SKM-1 treated with dmso at 0.1 percent for 144 hours (cell line): ENCODE measurements around the gene MPPED1.
A peak's percentile ranks its signal among the peaks of the same experiment; 100 is the strongest.

Source experiments
- DNase-seq: peaks from one replicate; lab custom pipeline; 2025; ENCODE audit not compliant: unreplicated experiment; lab: John Stamatoyannopoulos, UW

MPPED1 gene

DNA sequence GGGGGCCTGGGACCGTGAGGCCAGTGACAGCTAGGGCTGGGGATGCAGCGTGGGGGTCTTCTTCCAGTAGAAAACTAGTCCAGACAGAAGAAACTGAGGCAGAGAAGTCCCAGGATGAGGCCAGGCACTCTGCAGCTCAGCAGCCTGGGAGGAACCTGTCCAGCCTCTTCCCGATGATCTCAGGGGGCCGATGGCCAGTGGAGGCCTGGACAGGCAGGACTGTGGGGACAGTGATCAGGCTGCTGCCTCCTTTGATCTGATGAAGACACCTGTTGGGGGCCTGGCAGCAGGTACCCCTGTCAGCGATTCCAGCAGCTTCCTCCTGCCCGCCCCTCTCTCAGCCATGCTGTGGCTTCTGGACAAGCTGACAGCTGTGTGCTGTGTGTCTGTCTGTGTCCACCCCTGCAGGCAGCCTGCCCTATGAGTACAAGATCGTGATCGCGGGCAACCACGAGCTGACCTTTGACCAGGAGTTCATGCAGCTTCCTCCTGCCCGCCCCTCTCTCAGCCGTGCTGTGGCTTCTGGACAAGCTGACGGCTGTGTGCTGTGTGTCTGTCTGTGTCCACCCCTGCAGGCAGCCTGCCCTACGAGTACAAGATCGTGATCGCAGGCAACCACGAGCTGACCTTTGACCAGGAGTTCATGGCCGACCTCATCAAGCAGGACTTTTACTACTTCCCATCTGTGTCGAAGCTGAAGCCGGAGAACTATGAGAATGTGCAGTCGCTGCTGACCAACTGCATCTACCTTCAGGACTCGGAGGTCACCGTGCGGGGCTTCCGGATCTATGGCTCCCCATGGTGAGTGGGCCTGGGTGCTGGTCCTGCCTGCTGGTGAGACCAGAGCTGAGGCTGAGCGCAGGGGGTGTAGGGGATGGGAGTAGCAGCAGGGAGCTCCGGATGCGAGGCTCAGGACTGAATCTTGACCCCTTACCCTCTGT is 62.6 kb downstream of the MPPED1 start:
- no peak for DNase-seq

DNA sequence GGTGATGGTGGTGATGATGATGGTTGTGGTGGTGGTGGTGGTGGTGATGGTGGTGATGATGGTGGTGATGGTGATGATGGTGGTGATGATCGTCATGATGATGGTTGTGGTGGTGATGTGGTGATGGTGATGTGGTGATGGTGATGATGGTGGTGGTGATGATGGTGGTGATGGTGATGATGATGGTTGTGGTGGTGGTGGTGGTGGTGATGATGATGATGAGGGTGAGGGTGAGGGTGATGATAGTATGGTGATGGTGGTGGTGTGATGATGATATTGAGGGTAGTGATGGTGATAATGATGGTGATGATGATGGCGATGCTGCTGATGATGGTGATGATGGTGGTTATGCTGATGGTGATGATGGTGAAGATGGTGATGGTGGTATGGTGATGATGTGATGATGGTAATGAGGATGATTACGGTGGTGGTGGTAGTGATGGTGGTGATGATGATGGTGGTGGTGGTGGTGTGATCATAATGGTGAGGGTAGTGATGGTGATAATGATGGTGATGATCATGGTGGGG is 63.8 kb downstream of the MPPED1 start:
- no peak for DNase-seq

DNA sequence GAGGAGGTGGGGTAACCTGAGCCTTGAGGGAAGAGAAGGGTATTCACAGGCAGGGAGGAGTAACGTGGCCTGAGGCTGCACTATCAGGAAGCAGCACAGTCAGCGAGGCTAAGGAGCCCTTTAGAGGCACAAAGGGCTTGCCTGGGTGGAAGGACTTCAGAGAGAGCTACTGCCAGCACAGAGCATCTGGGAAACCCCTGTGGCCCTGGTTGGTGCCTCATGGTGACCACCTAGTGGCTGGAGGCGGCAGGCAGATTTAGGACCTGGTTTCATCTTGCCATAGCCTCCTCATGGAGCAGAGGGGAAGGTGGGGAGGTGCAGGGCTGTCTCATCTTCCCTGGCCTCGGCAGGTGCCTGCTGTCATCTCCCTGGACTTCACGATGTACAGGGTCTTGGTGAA is 64.5 kb downstream of the MPPED1 start:
- DNase-seq: no peak

DNA sequence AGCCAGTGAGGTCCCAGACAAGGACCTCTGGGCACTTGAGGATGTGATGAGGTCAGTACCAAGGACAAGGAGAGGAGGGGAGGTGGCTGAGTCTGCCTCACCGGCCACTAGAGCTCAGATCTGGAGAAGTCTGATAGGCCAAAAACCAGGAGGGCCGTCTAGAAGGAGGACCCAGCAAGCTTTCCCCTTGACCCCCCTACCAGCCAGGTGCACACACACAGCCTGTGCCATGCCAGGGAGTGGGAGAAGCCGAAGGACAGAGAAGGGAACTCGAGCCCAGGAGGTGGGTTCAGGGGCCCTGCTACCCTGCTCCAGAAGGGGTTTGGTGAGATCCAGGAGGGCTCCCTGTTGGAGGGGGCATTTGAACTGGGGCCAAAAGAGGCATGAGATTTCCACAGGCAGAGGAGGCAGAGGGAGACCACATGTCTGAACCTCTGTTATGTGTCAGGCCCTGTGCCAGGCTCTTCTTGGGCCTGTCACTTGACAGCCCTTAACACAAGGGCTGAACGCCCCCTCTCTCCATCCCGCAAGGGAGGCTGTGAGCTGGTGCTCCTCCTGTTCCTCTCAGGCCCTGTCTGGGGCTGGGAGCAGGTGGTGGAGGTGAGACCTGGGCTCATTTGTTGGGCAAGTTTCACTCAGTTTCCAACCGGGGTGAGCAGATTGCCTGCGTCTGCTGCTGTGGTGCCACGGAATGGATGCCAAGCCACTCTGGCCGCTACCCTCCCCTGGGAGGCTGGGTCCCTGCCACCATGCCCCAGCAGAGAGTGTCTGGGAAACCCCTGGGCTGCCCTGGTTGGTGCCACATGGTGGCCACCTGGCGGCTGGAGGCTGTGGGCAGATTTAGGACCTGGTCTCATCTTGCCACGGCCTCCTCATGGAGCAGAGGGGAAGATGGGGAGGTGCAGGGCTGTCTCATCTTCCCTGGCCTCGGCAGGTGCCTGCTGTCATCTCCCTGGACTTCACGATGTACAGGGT is 65.2 kb downstream of the MPPED1 start:
- DNase-seq: no peak

DNA sequence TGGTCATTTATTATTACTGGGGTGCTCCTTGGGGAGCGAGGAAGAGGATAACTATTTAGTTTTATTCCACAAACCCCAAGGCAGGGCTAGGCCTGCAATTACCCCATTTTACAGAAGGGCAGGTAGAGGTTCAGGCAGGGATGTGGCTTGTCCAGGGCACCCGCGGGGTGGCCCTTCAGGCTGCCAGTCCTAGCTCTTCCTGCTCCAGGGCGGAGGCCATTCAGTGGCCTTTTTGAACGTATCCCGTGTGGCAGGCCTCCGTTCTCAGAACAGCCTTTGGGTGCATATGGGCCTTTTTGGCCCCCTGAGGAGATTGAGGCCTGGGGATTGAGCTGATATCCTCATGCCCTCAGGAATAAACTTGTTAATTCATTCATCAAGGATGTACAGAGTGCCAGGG is 66.2 kb downstream of the MPPED1 start:
- peak; percentile 81 for DNase-seq

DNA sequence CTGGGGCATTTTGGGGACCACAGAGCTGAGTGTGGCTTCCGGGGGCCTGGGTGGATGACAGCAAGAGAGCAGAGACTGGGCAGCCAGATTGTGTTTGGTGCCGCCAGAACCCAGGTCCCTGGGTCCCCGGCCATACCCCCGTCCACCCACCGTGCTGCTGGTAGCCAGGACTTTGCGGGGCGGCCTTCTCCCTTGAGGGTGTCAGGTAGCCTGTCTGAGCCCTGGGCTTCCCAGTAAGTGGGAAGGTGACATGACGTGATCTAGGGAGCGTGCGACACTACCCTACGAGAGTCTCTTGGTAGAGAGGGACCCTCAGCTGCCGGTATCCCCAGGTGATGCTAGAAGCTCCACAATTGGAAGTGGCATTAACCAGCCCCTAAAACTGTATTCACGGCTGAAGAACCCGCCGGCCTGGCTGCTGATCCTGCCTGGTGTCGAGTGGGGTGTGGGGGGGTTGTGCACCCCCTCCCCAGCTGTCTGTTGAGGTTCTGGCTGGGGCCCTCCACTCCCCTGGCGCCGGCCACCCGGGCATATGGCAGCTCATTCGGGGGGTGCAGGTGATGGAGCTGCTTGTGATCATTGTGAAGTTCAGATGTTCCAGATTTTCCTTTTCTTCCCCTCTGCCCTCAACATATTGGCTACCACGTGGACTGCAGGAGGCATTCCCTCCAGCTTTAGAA is 66.9 kb downstream of the MPPED1 start:
- no peak for DNase-seq

DNA sequence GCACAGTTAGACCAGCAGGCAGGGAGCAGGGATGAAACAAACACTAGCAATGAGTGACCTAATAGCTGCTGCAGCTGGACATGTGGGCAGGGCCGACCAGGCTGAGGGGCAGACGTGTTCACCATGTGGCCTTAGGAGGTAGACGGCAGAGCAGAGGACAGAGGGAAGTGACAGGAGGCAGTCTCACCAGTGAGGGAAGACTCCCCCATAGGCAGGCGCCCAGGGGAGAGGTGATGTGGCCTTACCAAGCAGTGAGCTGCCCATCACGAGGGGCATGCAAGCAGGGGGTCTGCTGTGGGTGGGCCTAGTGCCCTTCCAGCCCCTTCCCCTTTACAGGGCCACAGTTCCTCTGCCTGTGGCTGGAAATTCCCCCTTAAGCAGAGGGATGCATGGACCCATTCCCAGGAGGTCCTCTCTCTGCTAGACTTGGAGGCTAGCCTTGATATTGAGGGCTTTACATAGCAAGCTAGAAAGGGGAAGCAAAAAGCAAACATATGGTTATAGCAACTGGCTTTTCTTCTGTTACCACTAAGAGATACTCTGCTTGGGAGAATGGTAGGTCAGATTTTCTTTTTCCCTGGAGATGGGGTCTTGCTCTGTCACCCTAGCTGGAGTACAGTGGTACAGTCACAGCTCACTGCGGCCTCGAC is 67.6 kb downstream of the MPPED1 start:
- DNase-seq: no peak

DNA sequence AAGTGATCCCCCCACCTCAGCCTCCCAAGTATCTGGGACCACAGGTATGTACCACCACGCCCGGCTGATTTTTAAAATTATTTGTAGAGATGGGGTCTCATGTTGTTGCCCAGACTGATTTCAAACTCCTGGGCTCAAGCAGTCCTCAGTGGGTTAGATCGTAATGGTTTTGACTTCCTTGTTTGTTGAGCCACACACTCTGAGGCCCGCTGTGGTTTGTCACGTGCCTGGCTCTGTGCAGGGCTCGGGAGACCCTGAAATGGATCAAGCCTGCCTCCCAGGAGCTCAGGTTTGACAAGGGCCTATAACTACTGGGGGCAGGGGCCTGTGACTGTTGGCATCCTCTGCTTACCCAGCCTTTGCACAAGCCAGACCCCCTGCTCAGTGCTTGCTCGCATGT is 68.1 kb downstream of the MPPED1 start:
- DNase-seq: no peak

DNA sequence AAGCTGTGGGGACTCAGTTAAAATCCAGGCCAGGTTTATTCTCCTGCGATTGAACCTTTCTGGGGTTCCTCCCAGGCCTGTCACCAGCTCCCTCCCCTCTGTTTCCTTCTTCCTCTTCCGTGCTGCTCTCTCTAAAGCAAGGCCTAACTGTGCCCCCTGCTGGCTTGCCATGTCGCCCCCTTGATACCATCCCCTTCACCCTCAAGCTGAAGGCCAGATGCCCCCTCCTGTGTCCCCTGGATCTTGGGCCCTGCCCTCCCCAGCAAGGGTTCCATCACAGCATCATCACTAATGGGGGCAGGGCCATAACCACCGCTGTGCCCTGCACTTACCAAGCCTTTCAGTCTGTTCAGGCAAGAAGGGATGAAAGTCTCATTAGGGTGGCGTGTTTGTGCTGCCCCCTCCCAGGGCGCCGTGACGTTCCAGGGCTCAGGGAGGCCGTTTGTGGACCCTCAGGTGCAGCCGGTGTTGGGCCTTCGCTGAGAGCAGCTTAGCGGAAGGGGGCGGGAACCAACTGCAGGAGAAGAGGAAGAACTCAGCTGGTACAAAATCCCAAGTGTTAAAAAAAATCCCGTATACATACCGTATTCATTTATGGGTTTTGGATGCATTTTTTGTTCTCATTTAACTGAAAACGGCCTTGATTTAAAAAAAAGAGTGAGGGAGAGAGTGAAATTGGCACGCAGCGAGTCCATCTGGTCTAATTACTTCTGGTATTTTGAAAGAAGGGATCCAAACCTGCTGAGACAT is 69.9 kb downstream of the MPPED1 start:
- DNase-seq: no peak

DNA sequence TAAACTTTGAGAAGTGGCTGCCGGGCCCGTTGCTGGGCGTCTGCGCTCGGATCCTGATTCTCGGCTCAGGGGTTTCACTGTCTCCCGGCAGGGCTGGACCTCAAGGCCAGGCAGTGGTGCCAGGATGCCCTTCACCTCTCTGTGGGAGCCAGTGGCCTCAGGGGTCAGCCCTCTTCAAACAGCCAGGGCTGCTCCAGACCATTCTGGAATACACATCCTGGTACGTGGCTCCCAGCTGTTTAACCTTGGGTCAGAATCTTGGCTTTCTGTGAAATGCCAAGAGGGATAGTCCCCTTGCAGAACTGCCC is 70.5 kb downstream of the MPPED1 start:
- no peak for DNase-seq

DNA sequence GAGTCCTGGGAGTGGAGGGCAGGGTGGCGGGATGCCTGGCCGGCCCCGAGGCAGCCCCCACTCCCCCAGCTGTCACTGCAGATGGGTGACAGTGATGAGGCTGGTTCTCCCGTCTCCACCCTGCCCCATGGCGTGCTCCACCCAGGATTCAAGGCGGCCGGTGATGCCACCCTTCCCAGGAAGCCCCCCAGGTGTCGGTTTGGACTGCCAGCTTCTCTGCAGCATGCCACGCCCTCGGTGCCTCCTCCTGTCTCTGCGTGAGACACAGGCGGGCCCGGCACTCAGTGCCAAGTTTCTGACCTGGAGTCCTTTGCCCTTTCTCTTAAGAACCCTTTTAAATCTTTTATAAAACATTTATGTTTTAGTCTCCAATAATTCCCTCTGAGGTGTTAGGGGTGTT is 71.5 kb downstream of the MPPED1 start:
- no peak for DNase-seq

DNA sequence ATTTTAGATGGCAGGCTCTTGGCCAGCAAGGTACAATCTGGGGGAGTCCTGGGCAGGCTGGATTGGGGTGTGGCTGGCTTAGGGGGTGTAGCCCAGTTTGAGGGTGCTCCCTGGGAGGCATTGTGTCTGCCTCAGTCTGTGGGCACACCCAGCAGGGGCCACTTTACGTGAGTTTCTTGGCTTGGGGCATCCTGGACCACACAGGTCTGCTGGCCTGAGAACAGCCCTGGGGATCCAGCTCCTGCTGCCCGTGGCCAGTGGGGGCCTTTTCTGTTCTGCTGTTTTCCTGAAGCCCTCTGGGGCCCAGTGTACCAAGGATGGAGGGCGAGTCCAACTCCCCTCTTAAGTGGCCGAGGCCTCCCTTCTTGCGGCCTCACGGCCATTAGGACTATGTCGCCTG is 71.9 kb downstream of the MPPED1 start:
- DNase-seq: no peak

DNA sequence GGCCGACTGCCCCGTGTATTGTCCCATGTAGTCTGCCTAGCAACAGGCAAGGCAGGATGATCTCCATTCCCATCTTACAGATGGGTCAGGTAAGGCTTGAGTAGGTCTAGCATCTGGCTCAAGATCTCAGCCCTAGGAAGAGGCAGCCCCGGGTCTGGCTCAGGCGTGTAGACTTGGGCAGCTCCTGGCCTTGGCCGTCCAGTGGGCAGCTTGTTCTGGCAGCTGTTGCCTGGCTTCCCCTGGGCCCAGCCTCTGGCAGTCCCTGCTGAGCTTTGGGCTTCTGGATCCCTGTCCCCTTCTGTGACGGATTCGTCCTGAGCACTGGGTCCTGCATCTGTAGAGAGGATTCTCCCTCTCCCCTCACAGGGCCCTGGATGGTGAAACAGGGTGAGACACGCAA is 72.4 kb downstream of the MPPED1 start:
- DNase-seq: no peak

DNA sequence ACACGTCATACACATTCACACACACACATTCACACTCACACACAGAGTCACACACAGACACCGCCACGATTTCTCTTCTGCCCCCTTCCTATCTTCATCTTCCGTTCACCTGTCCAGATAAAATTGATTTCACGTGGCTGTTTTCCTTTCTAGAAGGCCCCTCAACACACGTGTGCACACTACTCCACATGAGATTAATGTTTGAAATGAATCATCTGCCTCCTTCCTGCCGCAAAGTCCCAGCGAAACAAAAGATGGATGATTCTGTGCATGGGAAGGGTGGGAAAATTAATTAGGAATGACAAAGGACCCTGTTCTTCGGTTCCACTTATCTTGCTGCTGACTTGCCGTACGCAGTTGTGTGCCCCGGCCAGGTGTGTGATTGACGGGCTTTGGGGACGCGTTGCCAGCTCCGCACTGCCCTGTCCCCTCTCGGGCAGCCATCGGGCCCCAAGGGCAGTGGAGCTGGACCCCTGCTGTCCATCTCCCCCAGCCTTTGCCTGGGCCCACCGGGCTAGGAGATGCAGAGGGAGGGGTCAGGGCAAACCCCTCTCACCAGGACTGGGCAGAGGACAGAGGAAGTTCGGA is 73.8 kb downstream of the MPPED1 start:
- no peak for DNase-seq

DNA sequence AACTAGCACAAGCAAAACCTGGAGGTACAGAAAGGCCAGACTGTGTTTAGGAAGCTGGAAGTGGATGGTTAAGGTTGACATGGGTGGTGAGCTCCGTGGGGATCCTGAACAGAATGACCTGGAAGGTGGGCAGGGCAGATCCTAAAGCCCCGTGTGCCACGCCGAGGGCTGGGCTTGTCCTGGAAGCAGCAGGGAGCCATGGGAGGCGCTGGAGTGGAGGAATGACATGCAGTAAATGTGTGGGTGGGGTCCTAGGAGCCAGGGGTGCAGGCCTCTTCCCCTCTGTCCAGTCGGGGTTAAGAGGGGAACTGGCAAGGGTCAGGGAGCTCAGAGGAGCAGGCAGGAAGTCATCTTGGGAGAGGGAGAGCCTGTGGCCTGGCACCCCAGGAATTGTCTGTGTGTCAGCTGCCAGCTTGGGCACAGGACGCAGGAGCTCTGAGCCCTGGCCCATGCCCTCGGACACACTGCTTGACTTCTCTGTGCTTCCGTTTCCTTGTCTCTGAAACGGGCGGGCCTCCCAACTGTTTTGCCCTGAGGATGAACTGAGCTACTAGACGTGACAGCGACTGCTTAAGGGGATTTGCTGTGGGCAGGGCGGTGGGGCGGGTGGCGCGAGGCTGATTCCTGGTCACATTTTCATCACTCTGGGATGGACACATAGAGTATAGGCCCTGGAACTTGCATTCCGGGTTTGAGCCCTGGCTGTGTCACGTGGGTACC is 75.7 kb downstream of the MPPED1 start:
- DNase-seq: no peak

DNA sequence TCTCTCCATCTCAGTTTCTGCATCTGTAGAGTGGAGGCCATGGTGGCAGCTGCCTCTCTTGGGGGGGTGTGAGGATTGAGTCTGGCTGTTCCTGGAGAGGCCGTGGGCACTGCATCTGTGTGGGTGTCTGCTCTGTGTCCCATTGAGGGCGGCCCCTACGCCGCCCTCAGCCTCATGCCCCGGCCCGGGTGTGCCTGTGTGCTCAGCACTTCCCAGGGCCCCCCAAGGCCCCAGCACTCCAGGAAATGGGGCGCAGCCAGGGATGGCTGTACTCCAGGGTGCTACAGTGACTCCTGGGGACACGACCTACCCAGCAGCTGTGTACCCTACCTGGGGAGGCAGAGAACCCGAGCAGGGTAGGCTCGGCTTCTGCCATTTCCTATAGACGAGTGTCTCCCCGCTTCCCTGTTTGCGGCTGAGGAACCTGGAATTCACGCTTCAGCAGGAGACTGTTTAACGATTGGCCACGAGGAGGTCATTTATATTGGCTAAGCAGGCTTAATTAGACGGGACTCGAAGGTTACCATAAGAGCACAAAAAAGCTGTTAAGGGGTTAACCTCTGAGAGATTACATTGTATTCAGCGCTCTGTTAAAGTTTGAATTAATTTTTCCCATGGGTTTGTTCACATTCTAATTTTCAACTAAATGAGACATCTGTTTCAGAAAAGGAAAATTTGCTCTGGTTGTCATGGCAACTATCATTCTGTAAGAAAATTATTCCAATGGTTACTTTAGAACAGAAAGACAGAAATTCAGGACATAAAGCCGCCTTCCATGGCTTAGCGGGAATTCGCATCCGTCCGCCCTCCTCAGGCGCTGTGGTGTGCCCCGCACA is 76.4 kb downstream of the MPPED1 start:
- DNase-seq: no peak

DNA sequence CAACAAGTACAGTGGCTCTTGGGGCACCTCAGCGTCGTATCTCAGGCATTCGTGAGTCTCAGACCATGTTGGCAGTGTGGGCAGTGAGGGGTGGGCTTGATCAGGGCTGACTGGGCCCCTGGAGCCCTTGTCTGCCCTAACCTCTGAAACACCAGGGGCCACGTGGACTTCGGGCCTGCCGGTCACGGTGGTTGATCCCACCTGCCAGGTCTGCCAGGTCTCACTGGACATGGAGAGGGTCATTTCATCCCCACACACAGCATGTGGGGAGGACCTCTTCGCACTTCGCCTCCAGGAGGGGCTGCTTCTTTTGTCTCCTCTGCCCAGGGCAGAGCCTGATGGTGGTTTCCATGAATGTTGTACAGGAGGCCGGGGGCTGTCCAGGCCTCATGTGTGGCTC is 77.1 kb downstream of the MPPED1 start:
- no peak for DNase-seq

DNA sequence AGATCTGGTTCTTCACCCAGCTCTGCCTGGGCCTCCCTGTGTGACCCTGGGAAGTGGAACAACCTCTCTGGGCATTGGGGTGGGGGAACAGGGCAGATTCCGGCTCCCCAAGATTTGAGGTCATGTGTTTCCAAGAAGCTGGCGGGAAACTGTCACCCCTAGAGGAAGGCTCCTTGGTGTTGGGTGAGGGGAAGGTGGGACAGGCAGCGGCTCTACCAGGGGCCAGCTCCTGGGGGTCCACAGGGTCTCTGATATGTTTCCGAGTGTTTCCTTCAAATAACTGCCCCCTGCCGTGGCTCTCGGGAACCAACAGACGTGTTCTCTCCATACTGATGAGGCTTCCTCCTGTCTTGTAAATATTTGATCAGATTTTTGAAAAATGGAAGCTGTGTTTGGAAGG is 78.5 kb downstream of the MPPED1 start:
- DNase-seq: no peak
